CD14-positive monocyte (primary cell): Measurements from ENCODE around the gene DDX39A. TPM values are rescaled to one million over a fixed set of nuclear protein-coding genes. Genes with fewer than 3 reads are reported as not detected.
"Not testable (repeated sequence)": the region's sequence is repeated elsewhere in the genome, so short reads cannot be mapped to it uniquely, and the experiment has no call there.

Source experiments
- DNase-seq, 3 donors: peaks; one replicate each; pipeline ENCODE4 v3.0.0-alpha.2; 2011 to 2022
- H2AFZ ChIP-seq: 2 replicates; pipeline ENCODE4 v1.6.0; 2012; ENCODE audit warnings: mild to moderate bottlenecking, low read depth, low read length, inconsistent platforms; ENCODE audit not compliant: insufficient read depth, poor library complexity, severe bottlenecking
- H3K27ac ChIP-seq, 2 donors: 1 replicate in 1 of 2; 2 replicates in 1 of 2; pipeline ENCODE4 v1.5.1; 2012 to 2013; ENCODE audit warnings: low read length in 2 of 2, control low read depth in 1 of 2, inconsistent platforms in 1 of 2, low read depth in 1 of 2, mild to moderate bottlenecking in 1 of 2
- H3K27me3 ChIP-seq, 2 donors: one replicate each; pipeline versions ENCODE4 v1.6.0 to v1.6.1; 2011 to 2013; ENCODE audit warnings: low read length in 2 of 2; ENCODE audit not compliant: control insufficient read depth in 2 of 2, insufficient read depth in 2 of 2
- H3K36me3 ChIP-seq, 2 donors: replicated peaks in 1 of 2; 1 replicate in 1 of 2; 2 replicates in 1 of 2; pipeline versions ENCODE4 v1.5.1 to v1.6.1; 2012 to 2013; ENCODE audit warnings: low read length in 2 of 2, control low read depth in 1 of 2, inconsistent platforms in 1 of 2, mild to moderate bottlenecking in 1 of 2; ENCODE audit not compliant: insufficient read depth in 2 of 2, control insufficient read depth in 1 of 2
- H3K4me1 ChIP-seq, 2 donors: 1 replicate in 1 of 2; 2 replicates in 1 of 2; pipeline versions ENCODE4 v1.5.1 to v1.6.1; 2012 to 2013; ENCODE audit warnings: low read length in 2 of 2, control low read depth in 1 of 2, inconsistent platforms in 1 of 2, mild to moderate bottlenecking in 1 of 2, moderate library complexity in 1 of 2; ENCODE audit not compliant: insufficient read depth in 2 of 2, control insufficient read depth in 1 of 2
- H3K4me2 ChIP-seq: replicated peaks from 2 replicates; pipeline ENCODE3; 2012; ENCODE audit warnings: low read length, moderate library complexity, mild to moderate bottlenecking; ENCODE audit not compliant: poor library complexity, severe bottlenecking; ENCODE audit errors: extremely low read depth
- H3K4me3 ChIP-seq, 3 experiments: fragments of 200-600 bp in 1 of 3; sonication (generic) in 1 of 3; replicated peaks in 1 of 3; 1 replicate in 2 of 3; 2 replicates in 1 of 3; pipeline ENCODE4 v1.5.1; 2011 to 2013; ENCODE audit warnings: low read length in 3 of 3, mild to moderate bottlenecking in 3 of 3, control low read depth in 2 of 3, low read depth in 2 of 3, inconsistent platforms in 1 of 3, moderate library complexity in 1 of 3
- H3K79me2 ChIP-seq: 2 replicates; pipeline ENCODE4 v1.6.0; 2012; ENCODE audit warnings: mild to moderate bottlenecking, control low read depth, inconsistent platforms, low read length, moderate library complexity; ENCODE audit not compliant: insufficient read depth
- H3K9ac ChIP-seq: 2 replicates; pipeline ENCODE4 v1.6.0; 2017; ENCODE audit warnings: low read length, mild to moderate bottlenecking; ENCODE audit not compliant: insufficient read depth, poor library complexity, severe bottlenecking
- H3K9me3 ChIP-seq, 2 donors: replicated peaks in 1 of 2; 1 replicate in 1 of 2; 2 replicates in 1 of 2; pipeline versions ENCODE4 v1.5.1 to v1.6.1; 2012 to 2013; ENCODE audit warnings: low read length in 2 of 2, control low read depth in 1 of 2; ENCODE audit not compliant: control insufficient read depth in 1 of 2, insufficient read depth in 1 of 2
- H4K20me1 ChIP-seq: 2 replicates; pipeline ENCODE4 v1.6.0; 2012; ENCODE audit warnings: mild to moderate bottlenecking, low read length, control low read depth, moderate library complexity; ENCODE audit not compliant: insufficient read depth
- H3K27ac Mint-ChIP-seq, 7 donors: one replicate each; pipeline ENCODE4 v1.8.0; 2020; ENCODE audit warnings: mild to moderate bottlenecking in 7 of 7, mixed read lengths in 7 of 7, moderate library complexity in 6 of 7, inconsistent platforms in 2 of 7
- H3K27me3 Mint-ChIP-seq, 3 donors: one replicate each; pipeline ENCODE4 v1.8.0; 2021 to 2022; ENCODE audit warnings: low read depth in 3 of 3, mild to moderate bottlenecking in 3 of 3, mixed read lengths in 3 of 3, moderate library complexity in 3 of 3, inconsistent platforms in 1 of 3
- H3K36me3 Mint-ChIP-seq, 2 donors: one replicate each; pipeline ENCODE4 v1.8.0; 2020; ENCODE audit warnings: mixed read lengths in 2 of 2, inconsistent platforms in 1 of 2, mild to moderate bottlenecking in 1 of 2
- H3K4me1 Mint-ChIP-seq: one replicate; pipeline ENCODE4 v1.8.0; 2020; ENCODE audit warnings: mild to moderate bottlenecking, mixed read lengths
- H3K4me3 Mint-ChIP-seq, 2 donors: one replicate each; pipeline ENCODE4 v1.8.0; 2020; ENCODE audit warnings: mild to moderate bottlenecking in 2 of 2, mixed read lengths in 2 of 2, moderate library complexity in 1 of 2
- H3K9me3 Mint-ChIP-seq, 7 donors: one replicate each; pipeline ENCODE4 v1.8.0; 2020 to 2022; ENCODE audit warnings: mixed read lengths in 7 of 7, mild to moderate bottlenecking in 6 of 7, moderate library complexity in 6 of 7, inconsistent platforms in 2 of 7
- CTCF ChIP-seq: fragments of 200-600 bp; IDR thresholded peaks from one replicate; pipeline ENCODE4 v1.8.0; 2022; ENCODE audit warnings: antibody characterized with exemption, mild to moderate bottlenecking
- WGBS: methylation state at CpG from one replicate; pipeline ENCODE4 v1.1.5; 2013; ENCODE audit warnings: missing lambda C conversion rate; ENCODE audit not compliant: insufficient coverage; 5-methylcytosine and 5-hydroxymethylcytosine counted together
- intact Hi-C, 2 donors: fragments of 100-400 bp; cut with micrococcal nuclease; formaldehyde crosslinking; loops; one replicate each; pipeline versions ENCODE4 v1.15.0 to v1.15.1; 2023
- polyA plus RNA-seq, 3 donors: library from polyadenylated mRNA; depleted of rRNA in 1 of 3; unstranded in 2 of 3; stranded (reverse) in 1 of 3; fragments of 300-500 nt in 2 of 3; fragments of >200 nt in 1 of 3; fragmentation: Illumina TruSeq in 2 of 3; gene quantifications; 1 replicate in 2 of 3; 2 replicates in 1 of 3; pipeline ENCODE4 v1.2.3, GENCODE V29; 2012 to 2021

Gene DDX39A
- polyA plus RNA-seq, 3 donors = 78.7 to 187 (median 83.5) TPM

GRCh38 chr19:14460935-14461334, 41.8 kb upstream of the DDX39A start:
- H3K4me1 ChIP-seq = peaks cover 20 to 28% of the 10 kb centered on the region in 2 donors
- no peak overlapping the region for H2AFZ ChIP-seq
- no peak for TF ChIP-seq CTCF
- no peaks in the 10 kb centered on the region for H3K27me3 ChIP-seq
- H3K4me2 ChIP-seq = no peak overlapping the region
- no peaks in the 10 kb centered on the region for H3K27me3 Mint-ChIP-seq
- intact Hi-C loops = no loop called here
- no peaks in the 10 kb centered on the region for H3K9me3 ChIP-seq
- peak overlapping the region in 1 of 7 donors; percentile 5 for H3K27ac Mint-ChIP-seq
- H3K4me3 ChIP-seq = no peak overlapping the region
- H3K9me3 Mint-ChIP-seq = peaks cover 0 to 2% (median 0%) of the 10 kb centered on the region in 7 donors
- no peaks in the 10 kb centered on the region for H3K79me2 ChIP-seq
- H4K20me1 ChIP-seq = peaks cover 75% of the 10 kb centered on the region
- H3K27ac ChIP-seq = no peak overlapping the region
- H3K4me3 Mint-ChIP-seq = no peak overlapping the region
- peaks cover 67 to 98% of the 10 kb centered on the region in 2 donors for H3K36me3 Mint-ChIP-seq
- no peak for DNase-seq
- no peak overlapping the region for H3K9ac ChIP-seq
- peaks cover 68 to 88% of the 10 kb centered on the region in 2 donors for H3K36me3 ChIP-seq
- peaks cover 27% of the 10 kb centered on the region for H3K4me1 Mint-ChIP-seq
- 94% methylated on average over 2 of the region's 2 CpGs for WGBS

- Histone ChIP-seq H3K9ac (no peak overlapping the region), H3K4me1 (peaks cover 20 to 28% of the 10 kb centered on the region in 2 donors), H2AFZ (no peak overlapping the region), H3K9me3 (no peaks in the 10 kb centered on the region), H3K4me2 (no peak overlapping the region), H3K4me3 (no peak overlapping the region), H4K20me1 (peaks cover 74% of the 10 kb centered on the region), H3K79me2 (no peaks in the 10 kb centered on the region), H3K36me3 (peaks cover 67 to 88% of the 10 kb centered on the region in 2 donors), H3K27me3 (no peaks in the 10 kb centered on the region), H3K27ac (peak overlapping the region; percentile 9 to 43)
- Mint-ChIP-seq H3K9me3 (peaks cover 0 to 1% (median 0%) of the 10 kb centered on the region in 7 donors), H3K36me3 (peaks cover 69 to 98% of the 10 kb centered on the region in 2 donors), H3K4me3 (no peak overlapping the region), H3K27ac (peak overlapping the region in 4 of 7 donors; percentile 13 to 70 (median 46)), H3K27me3 (no peaks in the 10 kb centered on the region), H3K4me1 (peaks cover 27% of the 10 kb centered on the region)
- intact Hi-C loops = loop anchor here in 1 of 2 donors (1.0 kb wide), 1 partner anchor 9 kb away; no protein-coding TSS in a partner anchor
- DNase-seq = peak in 1 of 3 donors; percentile 5
- no CpG with 5 or more reads among the region's 5 CpGs for WGBS
- TF ChIP-seq CTCF = no peak
These were observed 40.6 kb upstream of the DDX39A start for GRCh38 chr19:14459703-14460102.

GRCh38 chr19:14452303-14452702, 33.2 kb upstream of the DDX39A start:
- H3K4me1 ChIP-seq, H3K27me3 ChIP-seq, H3K9me3 ChIP-seq, H3K4me3 Mint-ChIP-seq, H3K27me3 Mint-ChIP-seq, H3K27ac Mint-ChIP-seq, H3K9me3 Mint-ChIP-seq, H3K4me2 ChIP-seq, DNase-seq, H2AFZ ChIP-seq, H3K27ac ChIP-seq, H3K4me3 ChIP-seq, H3K9ac ChIP-seq, H3K4me1 Mint-ChIP-seq, intact Hi-C loops: not testable (repeated sequence)
- H3K36me3 ChIP-seq = peaks cover 74 to 95% of the 10 kb centered on the region in 2 donors
- peaks cover 76 to 96% of the 10 kb centered on the region in 2 donors for H3K36me3 Mint-ChIP-seq
- peaks cover 60% of the 10 kb centered on the region for H4K20me1 ChIP-seq
- 100% methylated on average over 3 of the region's 3 CpGs for WGBS
- H3K79me2 ChIP-seq = peaks cover 16% of the 10 kb centered on the region
